IPS-11a (cell line): ENCODE measurements around the gene SSC5D.

ENCODE experiments used
- H3K4me3 ChIP-seq: one replicate; pipeline ENCODE4 v1.5.1; 2013; ENCODE audit warnings: low read depth, low read length, control low read depth

SSC5D gene

GRCh38 chr19:55454787-55455243 is 33.4 kb upstream of the SSC5D start:
- H3K4me3 ChIP-seq: no peak overlapping the region

GRCh38 chr19:55455576-55456235 is 32.5 kb upstream of the SSC5D start:
- no peak overlapping the region for H3K4me3 ChIP-seq

- no peak overlapping the region for H3K4me3 ChIP-seq
These were observed 31.9 kb upstream of the SSC5D start for GRCh38 chr19:55456347-55456746.

DNA sequence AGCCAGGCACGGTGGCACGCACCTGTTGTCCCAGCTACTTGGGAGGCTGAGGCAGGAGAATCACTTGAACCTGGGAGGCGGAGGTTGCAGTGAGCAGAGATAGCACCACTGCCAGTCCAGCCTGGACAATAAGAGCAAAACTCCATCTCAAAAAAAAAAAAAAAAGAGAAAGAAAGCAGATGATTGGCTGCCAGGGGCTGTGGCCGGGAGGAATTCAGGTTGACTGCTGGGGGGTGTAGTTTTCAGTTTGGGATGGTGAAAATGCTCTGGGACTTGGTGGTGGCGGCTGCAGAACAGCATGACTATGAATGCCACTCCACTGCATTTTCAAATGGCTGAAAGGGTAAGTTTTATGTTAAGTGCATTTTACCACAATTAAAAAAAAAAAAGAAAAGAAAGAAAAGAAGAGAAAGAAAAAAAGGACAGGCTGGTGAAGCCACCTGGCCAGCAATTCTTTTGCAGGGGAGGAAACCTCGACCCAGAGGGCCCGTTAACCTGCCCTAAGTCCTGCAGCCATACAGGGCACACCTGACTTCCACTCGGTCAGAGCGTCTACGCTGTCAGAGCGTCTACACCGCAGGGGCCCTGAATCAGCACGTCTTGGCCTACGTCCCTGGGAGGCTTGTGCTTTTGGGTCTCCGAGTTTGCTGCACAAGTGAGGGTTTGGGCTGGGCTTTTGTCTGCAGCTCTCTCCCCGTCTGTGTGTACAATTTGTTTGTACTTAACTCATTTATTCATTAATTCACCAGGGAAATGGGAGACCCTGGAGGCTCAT is 30.4 kb upstream of the SSC5D start:
- no peak overlapping the region for H3K4me3 ChIP-seq

DNA sequence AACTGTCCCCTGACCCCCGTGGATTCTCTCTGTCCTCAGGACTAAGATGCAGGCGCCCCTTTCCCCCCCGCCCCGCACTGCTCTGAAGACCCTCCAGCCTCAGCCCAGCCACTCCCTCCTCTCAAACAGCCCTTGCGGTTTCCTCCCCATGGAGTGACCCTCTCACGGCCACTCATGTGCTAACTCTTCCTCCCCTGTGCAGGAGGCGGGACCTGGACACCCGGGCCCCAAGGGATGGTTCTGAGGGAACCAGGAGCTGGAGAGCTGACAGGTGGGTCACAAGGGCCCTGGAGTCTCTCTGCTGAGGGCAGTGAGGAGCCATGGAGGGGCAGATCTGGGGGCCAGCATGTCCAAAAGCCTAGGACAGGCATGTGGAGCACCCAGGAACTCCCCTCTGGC is 28.7 kb upstream of the SSC5D start:
- no peak overlapping the region for H3K4me3 ChIP-seq

DNA sequence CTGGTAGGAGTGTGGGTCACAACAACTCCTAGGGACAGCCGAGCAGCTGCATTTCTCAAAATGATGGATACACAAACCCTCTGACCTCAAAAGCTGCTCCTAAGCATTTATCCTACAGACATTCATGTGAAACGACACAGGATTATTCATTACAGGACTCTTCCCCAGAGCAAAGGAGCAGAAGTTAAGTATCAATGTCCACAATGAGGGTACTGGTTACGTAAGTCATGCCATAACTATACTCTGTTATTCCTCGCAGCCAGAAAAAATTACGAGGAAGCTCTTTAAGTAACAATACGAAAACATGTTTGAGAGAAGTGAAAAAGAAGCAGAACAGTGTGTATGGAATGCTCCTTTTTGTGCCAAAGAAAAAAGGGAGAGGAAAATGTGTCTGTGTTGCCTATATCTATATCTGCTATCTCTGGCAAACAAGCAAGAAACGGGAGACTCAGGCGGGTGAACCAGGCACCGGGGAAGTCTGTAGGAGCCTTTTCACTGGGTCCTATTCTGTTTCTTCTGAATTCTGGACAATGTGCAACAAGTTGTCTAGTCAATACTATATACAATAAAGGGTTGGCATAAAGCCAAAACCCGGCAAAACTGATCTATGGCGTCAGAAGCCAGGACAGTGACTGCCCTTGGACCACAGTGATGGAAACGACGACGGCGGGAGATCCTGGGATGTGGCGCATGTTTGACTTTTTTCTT is 28.1 kb upstream of the SSC5D start:
- H3K4me3 ChIP-seq: peak overlapping the region; percentile 44

DNA sequence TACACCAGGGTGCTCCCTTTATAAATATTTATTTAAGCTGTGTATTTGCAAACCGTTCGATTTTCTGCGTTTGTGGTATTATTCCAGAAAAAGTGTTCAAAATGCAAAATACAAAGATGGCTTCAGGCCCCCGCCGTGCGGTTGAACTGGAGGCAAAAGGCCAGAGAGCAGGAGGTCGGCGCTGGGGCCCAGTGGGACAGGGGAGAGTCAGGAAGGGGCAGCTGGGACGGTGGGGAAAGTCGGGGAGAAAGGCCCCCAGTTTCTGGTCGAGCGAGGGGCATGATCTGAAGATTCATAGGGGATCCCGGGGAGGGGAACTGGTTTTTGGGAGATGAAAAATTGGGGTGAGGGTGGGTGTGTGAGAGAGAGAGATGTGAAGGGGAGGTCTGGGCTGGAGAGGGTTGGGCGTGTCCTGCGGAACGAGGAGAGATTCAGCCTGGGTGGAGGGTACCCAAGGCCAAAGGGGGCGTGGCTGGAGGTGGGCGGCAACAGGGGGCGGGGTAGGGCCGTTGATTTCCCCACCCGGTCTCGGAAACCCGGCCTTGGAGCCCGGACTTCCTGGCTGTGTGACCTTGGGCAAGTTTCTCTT is 27.5 kb upstream of the SSC5D start:
- peak overlapping the region; percentile 65 for H3K4me3 ChIP-seq

GRCh38 chr19:55461259-55461973 is 26.8 kb upstream of the SSC5D start, which contains the start of gene ISOC2:
TSS of gene ISOC2 (minus strand) at chr19:55461642. CDS start at chr19:55456486, 5,156 bp downstream.
- H3K4me3 ChIP-seq: peak within 1 kb of the TSS; percentile 65

- H3K4me3 ChIP-seq: no peak overlapping the region
These were observed 26.1 kb upstream of the SSC5D start for GRCh38 chr19:55461974-55462626.

GRCh38 chr19:55462722-55463121 is 25.5 kb upstream of the SSC5D start:
- H3K4me3 ChIP-seq: no peak overlapping the region

- peak overlapping the region; percentile 45 for H3K4me3 ChIP-seq
These were observed 24.6 kb upstream of the SSC5D start for GRCh38 chr19:55463583-55464031.

DNA sequence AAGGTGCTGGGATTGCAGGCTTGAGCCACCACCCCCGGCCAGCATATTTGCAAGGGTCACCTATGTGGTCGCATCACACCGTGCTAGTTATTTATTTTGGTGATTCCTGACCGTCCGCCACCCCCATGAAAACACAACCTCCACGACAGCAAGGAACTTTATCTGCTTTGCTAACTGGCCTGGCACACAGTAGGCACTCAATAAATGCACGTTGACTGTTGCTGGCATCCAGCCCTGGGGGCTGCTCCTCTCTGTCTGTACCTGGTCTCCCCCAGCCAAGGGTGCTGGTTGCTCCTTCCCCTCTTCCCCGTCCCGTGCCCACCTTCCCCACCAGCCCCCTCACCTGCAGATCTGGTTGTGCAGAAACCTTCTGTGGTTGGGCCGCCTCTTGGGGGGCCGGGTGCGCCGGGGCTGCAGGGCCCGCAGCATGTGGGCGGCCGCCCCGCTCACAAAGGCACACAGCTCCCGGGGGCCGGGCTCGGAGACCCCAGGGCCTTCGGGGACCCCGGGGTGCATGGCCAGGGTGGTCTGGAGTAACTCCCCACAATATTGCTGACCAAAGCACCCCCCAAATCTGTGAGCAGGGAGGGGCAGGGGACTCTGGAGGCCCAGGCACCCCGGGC is 24.1 kb upstream of the SSC5D start:
- H3K4me3 ChIP-seq: peak overlapping the region; percentile 45

DNA sequence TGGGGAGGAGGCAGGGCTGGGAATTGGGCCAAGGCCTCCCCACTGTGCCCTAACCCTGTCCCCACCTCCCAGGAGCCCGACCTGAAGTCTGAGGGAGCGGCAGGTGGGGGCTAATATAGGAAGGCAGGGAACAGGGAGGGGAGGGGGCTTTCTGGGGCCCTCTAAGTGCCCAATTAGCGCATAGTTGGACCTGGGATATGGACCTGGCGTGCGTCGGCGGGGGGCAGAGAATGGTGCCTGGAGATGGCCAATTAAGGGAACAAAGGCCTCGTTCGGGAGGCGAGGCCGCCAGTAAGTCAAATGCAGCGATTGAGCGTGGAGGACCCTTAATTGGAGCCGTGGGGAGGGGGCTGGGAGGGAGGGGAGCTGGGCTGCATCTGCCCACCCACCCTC is 23.6 kb upstream of the SSC5D start, which contains the start of gene C19orf85:
Gene C19orf85, minus strand, starts transcription at position 90 of the 393 bp plus-strand sequence. CDS start 197 bp downstream, outside the sequence.
- H3K4me3 ChIP-seq: peak within 1 kb of the TSS; percentile 45

DNA sequence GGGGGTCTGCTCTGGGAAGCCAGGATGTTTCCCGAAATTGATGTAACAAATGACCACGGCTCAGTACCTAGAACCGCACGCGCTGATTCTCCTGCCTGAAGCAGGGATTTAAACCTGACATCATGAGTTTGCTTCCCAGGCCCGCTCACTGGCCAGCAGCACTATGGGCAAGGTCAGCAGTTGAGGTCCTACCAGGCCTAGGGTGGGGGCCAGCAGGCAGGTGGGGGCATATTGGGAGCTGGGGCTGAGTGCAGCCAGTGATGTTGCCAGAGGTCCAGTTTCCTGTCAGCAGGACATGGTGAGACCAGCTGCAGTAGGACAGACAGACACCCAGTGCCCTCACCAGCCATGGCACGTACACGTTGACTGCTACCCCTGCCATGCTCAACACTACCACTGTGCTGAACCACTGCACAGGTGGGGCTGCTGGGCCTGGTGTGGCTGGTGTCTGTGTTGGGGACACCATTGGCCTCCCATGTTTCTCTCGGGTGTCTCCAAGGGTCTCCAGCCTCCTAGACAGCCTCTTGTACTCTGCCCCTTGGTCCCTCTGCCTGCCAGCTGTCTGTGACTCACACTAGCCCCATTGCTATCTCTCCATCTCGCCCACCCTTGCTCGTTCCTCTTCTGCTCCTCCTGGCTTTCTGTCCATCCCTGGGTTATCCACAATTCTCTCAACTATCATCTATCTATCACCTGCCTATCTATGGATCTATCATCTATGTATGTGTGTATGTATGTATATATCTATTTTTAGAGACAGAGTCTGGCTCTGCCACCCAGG is 22.6 kb upstream of the SSC5D start:
- H3K4me3 ChIP-seq: no peak overlapping the region

- H3K4me3 ChIP-seq: no peak overlapping the region
These were observed 22.0 kb upstream of the SSC5D start for GRCh38 chr19:55466241-55466614.

DNA sequence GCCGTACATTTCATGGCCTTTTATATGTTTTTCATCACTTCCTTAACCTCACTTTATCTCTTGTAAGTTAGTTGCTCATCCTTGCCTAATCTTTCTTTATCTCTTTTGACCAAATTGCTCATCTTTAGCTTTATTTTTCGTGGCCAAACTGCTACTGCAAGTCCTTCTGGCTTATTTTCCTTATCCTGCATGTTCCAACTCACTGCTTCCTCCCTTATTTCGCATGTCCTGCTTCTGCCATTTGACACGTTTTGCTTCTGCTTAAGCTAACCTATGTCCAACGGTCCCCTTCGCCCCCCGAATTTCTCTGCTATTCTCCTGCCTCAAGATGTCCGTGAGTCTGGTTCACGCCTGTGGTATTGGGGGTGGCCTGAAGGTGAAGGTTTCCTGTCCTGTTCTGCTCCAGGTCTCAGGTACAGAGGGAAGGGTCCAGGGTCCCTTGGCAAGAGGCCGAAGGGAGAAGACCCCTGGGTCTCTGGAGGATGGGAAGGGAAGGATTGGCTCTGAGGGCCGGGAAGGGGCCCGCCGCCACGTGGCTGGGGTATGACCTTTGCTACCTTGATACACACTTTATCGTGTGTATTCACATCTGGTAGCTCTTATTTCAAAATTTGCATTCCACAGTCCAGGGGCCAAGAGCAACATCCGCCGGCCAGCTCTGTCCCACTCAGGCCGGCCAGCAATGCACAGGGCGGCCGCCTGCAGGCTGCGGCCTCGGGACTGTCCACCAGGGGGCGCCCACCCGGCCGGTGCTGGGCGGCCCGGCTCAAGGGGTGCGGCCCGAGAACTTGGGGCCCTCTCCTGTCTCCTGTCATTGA is 20.8 kb upstream of the SSC5D start:
- no peak overlapping the region for H3K4me3 ChIP-seq

GRCh38 chr19:55468054-55468393 is 20.2 kb upstream of the SSC5D start:
- no peak overlapping the region for H3K4me3 ChIP-seq

- no peak overlapping the region for H3K4me3 ChIP-seq
These were observed 17.0 kb upstream of the SSC5D start for GRCh38 chr19:55471266-55471665.
